ENCODE measurements around the gene BICC1.

The BICC1 gene

GRCh38 chr10:58608351-58608750, 95.7 kb downstream of the BICC1 start:
- no peak for DNase-seq (ENCODE audit: low read depth)

DNA sequence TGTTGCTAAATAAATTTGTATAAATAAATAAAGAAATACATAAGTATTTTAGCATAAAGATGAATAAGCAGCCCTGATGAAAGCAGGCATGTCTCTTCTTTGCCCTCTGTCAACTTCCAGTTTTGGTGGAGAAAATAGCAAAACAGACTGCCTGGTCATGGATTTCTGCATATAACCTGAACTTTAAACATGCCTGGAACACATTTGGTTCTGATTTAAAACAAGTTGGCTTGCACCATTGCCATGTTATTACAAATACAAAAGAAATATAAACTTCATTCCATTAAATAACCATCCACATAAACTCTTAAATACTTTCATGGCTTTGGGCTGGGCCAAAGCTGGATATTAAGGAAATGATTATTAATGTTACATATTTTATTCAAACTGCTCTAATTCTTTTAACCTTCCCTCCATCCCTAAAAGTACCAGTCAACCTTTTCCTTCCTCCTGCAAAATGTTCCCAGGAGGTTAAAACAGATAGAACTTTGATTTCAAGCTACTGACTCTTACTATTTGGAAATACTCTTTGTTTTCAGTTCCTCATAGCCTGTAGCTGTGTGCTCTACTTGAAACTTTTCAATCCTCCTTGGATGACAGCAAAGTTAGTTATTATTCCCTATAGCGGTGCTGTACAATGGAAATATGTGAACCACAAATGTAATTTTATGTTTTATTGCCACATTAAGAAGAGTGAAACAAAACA, 96.3 kb downstream of the BICC1 start:
- DNase-seq (ENCODE audit: low read depth): no peak

DNA sequence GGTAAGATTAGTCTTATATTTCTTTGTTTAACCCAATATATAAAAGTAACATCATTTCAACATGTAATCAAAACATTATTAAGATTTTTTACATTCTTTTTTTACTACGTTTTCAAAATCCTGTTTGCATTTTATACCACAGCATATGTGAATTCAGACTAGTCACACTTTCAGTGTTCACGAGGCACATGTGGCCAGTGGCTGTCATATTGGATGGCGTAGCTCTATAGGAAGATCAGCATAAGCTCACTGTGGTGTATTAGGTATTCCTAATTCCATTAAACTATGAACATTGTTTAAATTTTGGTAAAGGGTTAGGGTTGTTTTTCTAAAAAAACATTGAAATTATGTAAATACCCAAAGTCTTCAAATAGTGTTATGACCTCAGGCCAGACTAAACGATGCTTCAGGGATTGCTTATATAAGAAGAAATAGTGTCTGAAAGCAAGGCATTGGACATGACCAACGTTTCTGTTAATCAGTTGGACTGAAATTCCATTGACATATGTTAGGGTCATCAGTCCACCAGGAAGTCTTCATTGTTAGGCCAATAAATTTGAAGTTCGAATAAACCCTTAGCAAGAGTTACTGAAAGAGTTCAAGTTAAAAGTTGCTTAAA, 97.0 kb downstream of the BICC1 start:
- no peak for DNase-seq (ENCODE audit: low read depth)

- no peak for DNase-seq (ENCODE audit: low read depth)
Observed at GRCh38 chr10:58615237-58615935, 102.7 kb downstream of the BICC1 start.

DNA sequence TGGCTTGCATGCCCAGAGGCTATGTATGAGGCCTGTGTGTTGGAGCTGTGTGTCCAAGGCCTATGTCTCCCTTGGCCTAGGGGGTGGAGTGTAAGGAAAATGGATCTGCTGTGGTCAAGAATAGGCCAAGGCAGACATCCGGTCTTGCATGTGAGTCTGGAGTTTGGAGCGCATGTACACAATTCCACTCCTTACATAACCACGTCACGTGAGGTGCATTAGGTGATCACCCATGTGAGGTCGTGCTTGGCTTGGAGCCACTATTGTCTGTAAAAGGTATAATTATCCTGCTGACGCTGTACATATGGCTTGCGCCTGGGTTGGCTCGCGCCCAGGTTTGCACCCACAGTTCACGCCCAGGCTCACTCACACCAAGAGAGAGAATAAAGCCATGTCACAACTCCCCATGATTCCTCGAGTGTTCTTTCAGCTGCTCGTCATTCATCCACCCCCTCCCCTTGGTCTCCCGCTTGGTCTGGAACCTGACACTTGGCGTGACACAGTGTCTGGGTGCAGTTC, 105.5 kb downstream of the BICC1 start:
- DNase-seq (ENCODE audit: low read depth): no peak

GRCh38 chr10:58621379-58622077, 108.9 kb downstream of the BICC1 start:
- DNase-seq (ENCODE audit: low read depth): no peak

GRCh38 chr10:58622246-58622645, 109.6 kb downstream of the BICC1 start:
- no peak for DNase-seq (ENCODE audit: low read depth)

- no peak for DNase-seq (ENCODE audit: low read depth)
Observed at GRCh38 chr10:58625070-58625469, 112.4 kb downstream of the BICC1 start.

DNA sequence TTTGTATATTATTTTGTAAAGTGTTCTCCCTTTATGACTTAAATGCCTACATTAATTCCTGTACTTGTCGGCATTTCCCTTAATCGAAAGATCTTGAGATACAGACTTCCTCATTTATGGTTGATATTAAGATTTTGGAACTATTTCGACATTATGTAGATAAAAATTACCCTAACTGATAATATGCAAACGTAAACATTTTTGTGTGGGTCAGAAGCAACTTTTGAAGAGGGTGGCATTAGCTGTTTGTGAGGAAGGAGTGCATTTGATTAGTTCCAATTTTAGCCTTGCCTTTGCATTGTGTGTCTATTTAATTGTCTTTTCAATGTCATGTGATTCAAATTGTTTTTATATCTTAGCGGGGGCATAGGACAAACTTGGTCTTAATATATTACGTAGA, 114.7 kb downstream of the BICC1 start:
- no peak for DNase-seq (ENCODE audit: low read depth)

DNA sequence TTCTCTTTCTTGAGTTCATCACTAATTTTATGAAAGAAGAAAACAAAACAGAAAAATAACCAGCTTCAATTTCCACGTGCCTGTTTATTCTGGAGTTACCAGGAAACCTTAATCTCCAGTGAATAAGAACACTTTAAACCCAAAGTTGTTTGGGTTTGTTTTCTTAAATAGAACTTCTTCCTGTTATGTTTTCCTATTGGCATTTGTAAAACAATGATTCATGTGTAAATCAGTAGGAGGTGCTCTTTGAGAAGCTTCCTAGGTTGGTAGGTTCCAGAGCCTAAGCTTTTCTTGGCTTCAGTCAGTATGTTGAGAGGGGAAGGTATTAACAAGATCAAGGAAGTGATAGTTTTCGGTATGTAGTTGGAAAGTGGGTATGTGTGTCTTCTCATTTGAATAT, 119.0 kb downstream of the BICC1 start:
- no peak for DNase-seq (ENCODE audit: low read depth)

DNA sequence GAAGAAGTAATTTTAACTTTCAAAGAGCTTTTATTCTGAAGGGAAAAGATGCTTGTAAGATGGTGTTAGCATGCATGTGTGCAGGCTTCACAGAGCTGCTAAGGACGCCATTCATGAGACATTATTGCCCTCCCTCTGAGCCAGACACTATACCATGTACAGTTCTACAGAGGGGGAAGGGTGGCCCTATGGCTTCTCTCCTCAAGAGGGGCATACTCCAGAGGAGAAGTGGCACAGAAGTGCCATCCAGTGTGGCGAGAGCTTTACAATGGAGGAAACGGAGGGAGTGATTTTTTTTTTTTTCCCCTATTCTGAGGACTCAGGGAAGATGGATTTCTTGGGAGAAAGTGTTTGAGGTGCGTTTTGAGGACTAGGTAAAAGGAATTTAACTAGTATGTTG, 119.5 kb downstream of the BICC1 start:
- DNase-seq (ENCODE audit: low read depth): no peak

DNA sequence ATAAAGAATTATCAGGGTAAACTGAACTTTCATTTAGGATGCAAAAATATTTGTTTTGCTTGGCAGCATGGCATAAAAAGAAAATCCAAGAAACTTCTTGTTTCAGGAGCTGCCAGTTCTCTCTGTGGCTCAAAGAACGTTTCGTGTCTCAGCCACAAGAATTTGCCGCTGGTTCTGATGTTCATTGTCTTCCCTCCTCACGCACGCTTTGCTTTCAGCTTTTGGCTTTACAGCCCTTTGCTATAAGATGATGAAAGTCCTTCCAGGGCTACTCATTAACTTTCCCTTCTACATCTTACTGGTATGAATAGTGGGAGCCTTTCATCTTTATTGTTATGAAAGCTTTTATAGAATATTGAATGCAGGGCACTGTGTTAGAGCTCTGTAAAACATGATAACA, 124.7 kb downstream of the BICC1 start:
- no peak for DNase-seq (ENCODE audit: low read depth)

DNA sequence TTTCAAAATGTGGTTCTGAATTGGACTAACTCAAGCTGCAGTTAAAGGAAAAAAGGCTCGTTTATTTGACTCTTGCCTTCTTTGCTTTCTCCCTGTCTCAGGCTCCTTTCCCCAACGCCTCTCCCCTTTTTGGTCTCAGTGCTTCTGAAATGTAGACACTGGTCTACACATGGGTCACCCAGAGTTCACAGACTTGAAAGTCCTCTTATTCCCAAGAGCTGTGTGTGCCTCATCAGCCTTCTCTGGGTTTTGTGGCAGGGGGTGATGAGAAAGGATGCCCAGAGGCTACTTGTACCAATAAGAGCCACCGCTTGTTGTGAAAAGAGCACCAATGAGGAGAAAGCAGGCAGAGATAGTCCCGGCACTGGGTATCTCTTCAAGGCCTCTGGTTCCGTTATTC, 125.7 kb downstream of the BICC1 start:
- no peak for DNase-seq (ENCODE audit: low read depth)

GRCh38 chr10:58641095-58641531, 128.4 kb downstream of the BICC1 start:
- no peak for DNase-seq (ENCODE audit: low read depth)

- no peak for DNase-seq (ENCODE audit: low read depth)
Observed at GRCh38 chr10:58641708-58642107, 129.0 kb downstream of the BICC1 start.

DNA sequence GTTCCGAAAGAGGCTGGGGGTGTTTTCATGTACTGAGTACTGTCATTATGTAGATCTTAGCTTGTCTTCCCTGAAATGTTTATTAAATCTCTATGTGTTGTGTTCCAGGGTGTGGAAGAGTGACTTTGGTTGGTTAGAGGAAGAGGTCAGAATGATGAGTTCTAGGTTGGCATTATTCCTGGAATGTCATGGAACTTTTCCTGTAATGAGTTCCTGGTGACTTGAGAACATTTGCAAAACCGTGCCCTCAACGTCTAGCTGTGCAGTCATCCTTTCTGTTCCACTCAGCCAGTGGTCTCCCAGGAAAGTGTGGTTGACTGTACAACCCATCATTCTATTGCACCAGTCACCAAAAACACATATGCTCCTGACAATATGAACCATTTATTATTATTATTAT, 129.6 kb downstream of the BICC1 start:
- no peak for DNase-seq (ENCODE audit: low read depth)

DNA sequence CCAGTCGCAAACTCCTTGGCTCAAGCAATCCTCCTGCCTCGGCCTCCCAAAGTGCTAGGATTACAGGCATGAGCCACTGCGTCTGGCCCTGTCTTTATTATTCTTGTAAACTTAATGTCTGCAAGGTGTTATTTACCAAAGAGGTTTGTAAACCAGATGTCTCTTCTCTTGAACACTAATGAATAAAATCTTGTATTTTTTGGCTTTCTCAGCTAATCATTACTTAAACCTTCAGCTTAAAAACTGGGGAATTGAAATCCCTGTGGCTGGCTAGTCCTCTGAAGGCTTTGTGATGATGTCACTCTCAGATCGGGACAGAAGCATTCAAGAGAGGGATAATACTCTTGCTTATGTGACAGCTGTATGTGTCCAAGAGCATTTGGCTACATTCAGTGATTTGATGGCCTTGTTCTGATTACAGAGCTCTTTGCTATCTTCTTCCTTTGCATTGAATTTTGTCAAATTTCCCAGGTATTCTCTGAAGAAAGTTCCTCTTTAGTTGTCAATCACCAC, 130.3 kb downstream of the BICC1 start:
- no peak for DNase-seq (ENCODE audit: low read depth)

- no peak for DNase-seq (ENCODE audit: low read depth)
Observed at GRCh38 chr10:58644311-58644710, 131.6 kb downstream of the BICC1 start.

- no peak for DNase-seq (ENCODE audit: low read depth)
Observed at GRCh38 chr10:58645416-58646146, 132.9 kb downstream of the BICC1 start.

GRCh38 chr10:58647376-58648112, 134.9 kb downstream of the BICC1 start:
- no peak for DNase-seq (ENCODE audit: low read depth)

GRCh38 chr10:58648131-58648530, 135.5 kb downstream of the BICC1 start:
- no peak for DNase-seq (ENCODE audit: low read depth)

All from CMK (cell line).